PC-9 (cell line): ENCODE results near the gene UBR7. TPM values are rescaled to one million over a fixed set of nuclear protein-coding genes. Genes with fewer than 3 reads are reported as not detected.

ENCODE experiments used
- BruUV-seq: library from RNA; stranded (reverse); fragments of 400-500 nt; replicated peaks from 2 replicates; lab custom pipeline; 2021; lab: Mats Ljungman, UMichigan
- CTCF ChIA-PET: fragments of 300-600 bp; sonication (Branson Sonifier 250); formaldehyde crosslinking; loops from one replicate; lab custom pipeline; 2022; ENCODE audit warnings: antibody characterized with exemption; lab: Charles Lee
- POLR2A ChIA-PET: fragments of 300-600 bp; sonication (Branson Sonifier 250); formaldehyde crosslinking; loops from one replicate; lab custom pipeline; 2022; ENCODE audit warnings: antibody characterized with exemption; ENCODE audit not compliant: unreplicated experiment; lab: Charles Lee
- DNase-seq, 2 experiments: peaks; one replicate each; pipeline versions ENCODE4 v3.0.0 to v3.0.0-alpha.2; 2015 to 2022; ENCODE audit warnings: mixed read lengths in 1 of 2
- H2AFZ ChIP-seq: fragments of 200-600 bp; sonication (generic); 2 replicates; pipeline ENCODE4 v1.8.1; 2017; ENCODE audit warnings: antibody characterized with exemption
- H3F3A ChIP-seq: fragments of 200-600 bp; sonication (generic); 2 replicates; pipeline ENCODE4 v1.8.1; 2017; ENCODE audit warnings: antibody characterized with exemption, mild to moderate bottlenecking, low read depth; ENCODE audit not compliant: insufficient read depth
- H3K27ac ChIP-seq: fragments of 200-600 bp; sonication (generic); 2 replicates; pipeline ENCODE4 v1.6.1; 2016; ENCODE audit warnings: mixed run types
- H3K27me3 ChIP-seq: fragments of 200-600 bp; sonication (generic); 2 replicates; pipeline ENCODE4 v1.6.1; 2016; ENCODE audit warnings: low read depth, mixed run types; ENCODE audit not compliant: insufficient read depth
- H3K36me3 ChIP-seq: fragments of 200-600 bp; sonication (generic); 2 replicates; pipeline ENCODE4 v1.6.1; 2016; ENCODE audit warnings: low read depth, mixed run types
- H3K4me1 ChIP-seq: fragments of 200-600 bp; sonication (generic); replicated peaks from 2 replicates; pipeline ENCODE4 v1.6.1; 2016; ENCODE audit warnings: mixed run types; ENCODE audit not compliant: insufficient read depth
- H3K4me2 ChIP-seq: fragments of 200-600 bp; sonication (generic); 2 replicates; pipeline ENCODE4 v1.6.1; 2017; ENCODE audit warnings: mixed run types
- H3K4me3 ChIP-seq: fragments of 200-600 bp; sonication (generic); 2 replicates; pipeline ENCODE4 v1.6.1; 2016; ENCODE audit warnings: mixed run types
- H3K79me2 ChIP-seq: fragments of 200-600 bp; sonication (generic); 2 replicates; pipeline ENCODE4 v1.6.1; 2017; ENCODE audit warnings: low read depth, mixed run types
- H3K9me2 ChIP-seq: fragments of 200-600 bp; sonication (generic); 2 replicates; pipeline ENCODE4 v1.8.1; 2017; ENCODE audit warnings: mild to moderate bottlenecking; ENCODE audit not compliant: insufficient read depth
- H3K9me3 ChIP-seq: fragments of 200-600 bp; sonication (generic); 2 replicates; pipeline ENCODE4 v1.8.1; 2016; ENCODE audit warnings: low read depth; ENCODE audit not compliant: insufficient read depth
- H4K20me1 ChIP-seq: fragments of 200-600 bp; sonication (generic); 2 replicates; pipeline ENCODE4 v1.8.1; 2017; ENCODE audit not compliant: insufficient read depth
- CTCF ChIP-seq: fragments of 200-600 bp; sonication (generic); conservative IDR thresholded peaks from 2 replicates; pipeline ENCODE4 v1.6.1; 2017; ENCODE audit warnings: mixed run types, antibody characterized with exemption, mild to moderate bottlenecking, moderate library complexity
- EZH2 ChIP-seq: fragments of 200-600 bp; sonication (generic); IDR thresholded peaks from 2 replicates; pipeline ENCODE4 v1.8.0; 2017; ENCODE audit warnings: antibody characterized with exemption, low read depth
- intact Hi-C: fragments of 100-400 bp; cut with micrococcal nuclease; formaldehyde crosslinking; loops from one replicate; pipeline ENCODE4 v1.10.0; 2022; ENCODE audit not compliant: unreplicated experiment
- total RNA-seq: library from RNA; stranded (reverse); gene quantifications from 2 replicates; pipeline ENCODE4 v1.2.3, GENCODE V29; 2021

Gene UBR7
- total RNA-seq, 1 experiment from 2014 or later: 14.3 TPM

- no peak overlapping the region for H3K27ac ChIP-seq
- H3K27me3 ChIP-seq: no peaks in the 10 kb centered on the region
- H3F3A ChIP-seq: no peaks in the 10 kb centered on the region
- no peaks in the 10 kb centered on the region for H3K4me1 ChIP-seq
- no peaks in the 10 kb centered on the region for H4K20me1 ChIP-seq
- 0 out of 2 replicates have a peak, but pooled peaks cover 2% of the 10 kb centered on the region for H3K79me2 ChIP-seq
- H3K4me3 ChIP-seq: no peak overlapping the region
- DNase-seq: no peak
- POLR2A ChIA-PET: no interaction called here
- TF ChIP-seq CTCF: no peak
- TF ChIP-seq EZH2: no peak
- BruUV-seq: no TSS peak
- no peaks in the 10 kb centered on the region for H3K9me3 ChIP-seq
- H3K4me2 ChIP-seq: no peak overlapping the region
- no peaks in the 10 kb centered on the region for H3K36me3 ChIP-seq
- H3K9me2 ChIP-seq: no peaks in the 10 kb centered on the region
- CTCF ChIA-PET: no interaction called here
- intact Hi-C loops: no loop called here
- H2AFZ ChIP-seq: no peak overlapping the region
These were observed 64.1 kb downstream of the UBR7 start for GRCh38 chr14:93271111-93271510.

- Histone ChIP-seq H3K4me2 (no peak overlapping the region), H3K4me3 (no peak overlapping the region), H3K27ac (no peak overlapping the region), H3K27me3 (no peaks in the 10 kb centered on the region), H3K4me1 (no peaks in the 10 kb centered on the region), H3K36me3 (no peaks in the 10 kb centered on the region), H3K9me3 (no peaks in the 10 kb centered on the region), H3F3A (no peaks in the 10 kb centered on the region), H2AFZ (no peak overlapping the region), H3K79me2 (no peaks in the 10 kb centered on the region), H3K9me2 (no peaks in the 10 kb centered on the region), H4K20me1 (no peaks in the 10 kb centered on the region)
- no peak for DNase-seq
- no TSS peak for BruUV-seq
- TF ChIP-seq CTCF (no peak), EZH2 (no peak)
- ChIA-PET CTCF (no interaction called here), POLR2A (no interaction called here)
- intact Hi-C loops: no loop called here
These were observed 67.2 kb downstream of the UBR7 start for GRCh38 chr14:93274055-93274806.

- Histone ChIP-seq H3K4me2 (no peak overlapping the region), H3K27ac (no peak overlapping the region), H3K27me3 (no peaks in the 10 kb centered on the region), H3K79me2 (0 out of 2 replicates have a peak, but pooled peaks cover under 1% of the 10 kb centered on the region), H2AFZ (no peak overlapping the region), H3K36me3 (no peaks in the 10 kb centered on the region), H3K9me3 (no peaks in the 10 kb centered on the region), H3K4me3 (no peak overlapping the region), H3K9me2 (no peaks in the 10 kb centered on the region), H3F3A (no peaks in the 10 kb centered on the region), H4K20me1 (no peaks in the 10 kb centered on the region), H3K4me1 (no peaks in the 10 kb centered on the region)
- BruUV-seq: no TSS peak
- ChIA-PET CTCF (no interaction called here), POLR2A (no interaction called here)
- DNase-seq: no peak
- intact Hi-C loops: no loop called here
- no peak for TF ChIP-seq CTCF
- no peak for TF ChIP-seq EZH2
These were observed 69.1 kb downstream of the UBR7 start for GRCh38 chr14:93276031-93276716.

Other genes with a start within 250 kb of the UBR7 start
- 87.8 and 88.6 TPM in 2 replicates for gene ITPK1, start 91.3 kb upstream of the UBR7 start, total RNA-seq
- gene MOAP1, start 22.4 kb upstream of the UBR7 start, total RNA-seq: 9.2 and 9.3 TPM in 2 replicates
- 9.5 and 14.3 TPM in 2 replicates for gene LYSET, start 21.9 kb upstream of the UBR7 start, total RNA-seq
- gene GON7, start 191 bp upstream of the UBR7 start, total RNA-seq: 6.4 and 9.3 TPM in 2 replicates
- gene BTBD7, start 125.8 kb downstream of the UBR7 start, total RNA-seq: 30.1 and 31.4 TPM in 2 replicates
- gene COX8C, start 139.9 kb downstream of the UBR7 start, total RNA-seq: not detected in 2 replicates
- gene UNC79, start 223.7 kb downstream of the UBR7 start, total RNA-seq: 0.07 TPM in 1 of 2 replicates, not detected in the other